Transverse colon (tissue), 4 donors: ENCODE results near the gene TNF. TPM values are rescaled to one million over a fixed set of nuclear protein-coding genes. Genes with fewer than 3 reads are reported as not detected.

Source experiments
- DNase-seq: peaks from one replicate; pipeline ENCODE4 v3.0.0-alpha.2; 2019
- H3K27ac ChIP-seq, 4 donors: fragments of 200-600 bp; sonication (generic); 2 replicates each; pipeline ENCODE4 v1.5.1; 2016 to 2018; ENCODE audit warnings: inconsistent platforms in 4 of 4
- H3K27me3 ChIP-seq: fragments of 200-600 bp; sonication (generic); 2 replicates; pipeline ENCODE4 v1.5.1; 2017; ENCODE audit warnings: inconsistent platforms
- H3K36me3 ChIP-seq, 4 donors: fragments of 200-600 bp; sonication (generic); 2 replicates each; pipeline ENCODE4 v1.5.1; 2017 to 2019; ENCODE audit warnings: inconsistent platforms in 4 of 4
- H3K4me1 ChIP-seq, 4 donors: fragments of 200-600 bp; sonication (generic); 2 replicates each; pipeline ENCODE4 v1.5.1; 2017 to 2020; ENCODE audit warnings: inconsistent platforms in 4 of 4
- H3K4me3 ChIP-seq, 4 donors: fragments of 200-600 bp; sonication (generic); 1 replicate in 1 of 4; 2 replicates in 3 of 4; pipeline versions ENCODE4 v1.5.1 to v1.6.1; 2017 to 2019; ENCODE audit warnings: inconsistent platforms in 4 of 4
- H3K9me3 ChIP-seq, 2 donors: fragments of 200-600 bp; sonication (generic); 2 replicates each; pipeline ENCODE4 v1.5.1; 2017 to 2019; ENCODE audit warnings: inconsistent platforms in 2 of 2
- CTCF ChIP-seq, 5 experiments: fragments of 200-600 bp in 3 of 5; fragments of 450-650 bp in 2 of 5; sonication (generic) in 3 of 5; IDR thresholded peaks; 1 replicate in 2 of 5; 2 replicates in 3 of 5; pipeline ENCODE4 v1.5.1; 2016 to 2017; ENCODE audit warnings: antibody characterized with exemption in 5 of 5, inconsistent platforms in 3 of 5, mild to moderate bottlenecking in 2 of 5, moderate library complexity in 1 of 5
- EP300 ChIP-seq: sonication (generic); formaldehyde crosslinking; IDR thresholded peaks from one replicate; pipeline ENCODE4 v1.6.1; 2017; ENCODE audit warnings: antibody characterized with exemption, low read depth
- POLR2A ChIP-seq: fragments of 450-650 bp; IDR thresholded peaks from one replicate; pipeline ENCODE4 v1.6.1; 2016; ENCODE audit warnings: antibody characterized with exemption, mild to moderate bottlenecking, moderate library complexity
- POLR2AphosphoS5 ChIP-seq, 3 donors: sonication (generic); formaldehyde crosslinking; IDR thresholded peaks; one replicate each; pipeline ENCODE4 v1.6.1; 2016; ENCODE audit warnings: antibody characterized with exemption in 3 of 3
- WGBS, 2 donors: methylation state at CpG; one replicate each; pipeline ENCODE4 v1.1.5; 2018; ENCODE audit warnings: low coverage in 1 of 2; 5-methylcytosine and 5-hydroxymethylcytosine counted together
- in situ Hi-C, 4 donors: fragments of 200-750 bp; cut with MboI; loops; one replicate each; pipeline versions ENCODE4 v1.15.0 to v1.15.1; 2017; ENCODE audit warnings: low sequenced_read_pairs in 3 of 4, low pct_ligation_motif_present in 1 of 4, low pct_unique_long_range_greater_than_20kb in 1 of 4
- intact Hi-C: fragments of 100-400 bp; cut with DNase I; formaldehyde crosslinking; loops from one replicate; pipeline ENCODE4 v1.15.1; 2023; ENCODE audit warnings: low total_unique reads
- total RNA-seq, 4 donors: library from RNA; depleted of rRNA; stranded (reverse); fragments of >200 nt; gene quantifications; one replicate each; pipeline ENCODE4 v1.1.0, GENCODE V29; 2016

TNF gene
- total RNA-seq, 4 donors from 2014 or later = 0.41 to 1.1 TPM; not detected in 2

- in situ Hi-C loops = no loop called here
- no peak for DNase-seq
- H3K4me1 ChIP-seq = peaks cover 0 to 3% (median 0%) of the 10 kb centered on the region in 4 donors
- intact Hi-C loops = no loop called here
- no peak overlapping the region for H3K4me3 ChIP-seq
- H3K9me3 ChIP-seq = no peaks in the 10 kb centered on the region
- no peak overlapping the region for H3K27ac ChIP-seq
- WGBS, 2 donors = 17 to 56% methylated on average over 1 to 9 of the region's 9 CpGs
- H3K27me3 ChIP-seq = no peaks in the 10 kb centered on the region
- TF ChIP-seq EP300 = no peak
- TF ChIP-seq POLR2A = no peak
- no peak for TF ChIP-seq CTCF (IDR thresholded peaks at IDR 0.05)
- no peak for TF ChIP-seq POLR2AphosphoS5 (IDR thresholded peaks at IDR 0.05)
- H3K36me3 ChIP-seq = peaks cover 0 to 77% (median 40%) of the 10 kb centered on the region in 4 donors
These were observed 42.5 kb upstream of the TNF start for GRCh38 chr6:31532644-31533454.

- Histone ChIP-seq H3K36me3 (peaks cover 0 to 83% (median 43%) of the 10 kb centered on the region in 4 donors), H3K27me3 (no peaks in the 10 kb centered on the region), H3K4me1 (peaks cover 0 to 6% (median 2%) of the 10 kb centered on the region in 4 donors), H3K27ac (no peak overlapping the region), H3K4me3 (no peak overlapping the region), H3K9me3 (no peaks in the 10 kb centered on the region)
- no peak for DNase-seq
- TF ChIP-seq POLR2AphosphoS5 (IDR thresholded peaks at IDR 0.05) (no peak), CTCF (IDR thresholded peaks at IDR 0.05) (no peak)
- in situ Hi-C loops = no loop called here
- intact Hi-C loops = no loop called here
- WGBS, 2 donors = 83 to 88% methylated on average over 1 of the region's 1 CpG
These were observed 41.9 kb upstream of the TNF start for GRCh38 chr6:31533455-31533841.

GRCh38 chr6:31534011-31534410 lies 41.4 kb upstream of the TNF start:
- H3K9me3 ChIP-seq = no peaks in the 10 kb centered on the region
- in situ Hi-C loops = no loop called here
- intact Hi-C loops = no loop called here
- H3K4me3 ChIP-seq = no peak overlapping the region
- TF ChIP-seq EP300 (no peak), POLR2A (peak; percentile 15)
- H3K27ac ChIP-seq = no peak overlapping the region
- peaks cover 0 to 88% (median 44%) of the 10 kb centered on the region in 4 donors for H3K36me3 ChIP-seq
- H3K27me3 ChIP-seq = no peaks in the 10 kb centered on the region
- 89% methylated on average over 6 of the region's 6 CpGs; no CpG with 5 or more reads in 1 of the 2 donors for WGBS, 2 donors
- peaks cover 0 to 11% (median 6%) of the 10 kb centered on the region in 4 donors for H3K4me1 ChIP-seq
- DNase-seq = no peak

- TF ChIP-seq POLR2A (no peak), POLR2AphosphoS5 (IDR thresholded peaks at IDR 0.05) (no peak), CTCF (IDR thresholded peaks at IDR 0.05) (no peak), EP300 (no peak)
- WGBS, 2 donors = 89 to 100% methylated on average over 10 to 24 of the region's 24 CpGs
- no peaks in the 10 kb centered on the region for H3K27me3 ChIP-seq
- intact Hi-C loops (no loop called here), in situ Hi-C loops (no loop called here)
- DNase-seq = no peak
- H3K4me3 ChIP-seq = no peak overlapping the region
- H3K36me3 ChIP-seq = peaks cover 0 to 91% (median 46%) of the 10 kb centered on the region in 4 donors
- no peaks in the 10 kb centered on the region for H3K9me3 ChIP-seq
- H3K4me1 ChIP-seq = peaks cover 3 to 16% (median 12%) of the 10 kb centered on the region in 4 donors
- H3K27ac ChIP-seq = no peak overlapping the region
These were observed 40.8 kb upstream of the TNF start for GRCh38 chr6:31534521-31535040.
